K562 (cell line): ENCODE measurements around the gene NUCB2. TPM values are rescaled to one million over a fixed set of nuclear protein-coding genes. Genes with fewer than 3 reads are reported as not detected.

ENCODE experiments used
- ATAC-seq: fragments of 200-7000 bp; cut with Tn5 transposase; 3 replicates; pipeline ENCODE4 v1.9.1; 2020; ENCODE audit warnings: moderate library complexity
- BruUV-seq: library from RNA; stranded (reverse); fragments of 400-500 nt; replicated peaks from 2 replicates; lab custom pipeline; 2021; lab: Mats Ljungman, UMichigan
- CTCF ChIA-PET: fragments of 300-600 bp; formaldehyde crosslinking; extraction: SDS; loops from one replicate; lab custom pipeline; 2021; ENCODE audit warnings: low intra/inter-chr PET ratio; lab: Yijun Ruan, JAX
- POLR2A ChIA-PET: fragments of 300-600, 350-650 bp; sonication (Branson Sonifier 250); formaldehyde crosslinking; extraction: SDS; loops from one replicate; lab custom pipeline; 2021; ENCODE audit warnings: antibody characterized with exemption, inconsistent platforms; lab: Yijun Ruan, JAX
- DNase-seq, 4 experiments: peaks; one replicate each; pipeline versions ENCODE4 v3.0.0 to v3.0.0-alpha.2; 2011 to 2018; ENCODE audit warnings: low spot score in 3 of 4, mixed read lengths in 3 of 4; ENCODE audit errors: extremely low read depth in 1 of 4
- FAIRE-seq: peaks from 2 replicates; lab custom pipeline; 2011; peaks lifted over from hg19 to GRCh38; lab: Jason Lieb, UNC
- H2AFZ ChIP-seq: 2 replicates; pipeline ENCODE4 v1.6.0; 2011; ENCODE audit warnings: low read depth, low read length, control low read depth, inconsistent platforms
- H3K27ac ChIP-seq: fragments of 200-600 bp; 3 replicates; pipeline ENCODE4 v1.8.0; 2011; ENCODE audit warnings: low read depth, mild to moderate bottlenecking, control low read depth, inconsistent platforms, low read length, moderate library complexity, mixed read lengths; ENCODE audit errors: extremely low read depth
- H3K27me3 ChIP-seq, 2 experiments: fragments of 300-600 bp in 1 of 2; 2 replicates in 1 of 2; 3 replicates in 1 of 2; pipeline versions ENCODE4 v1.6.0 to v1.8.0; 2011; ENCODE audit warnings: inconsistent platforms in 2 of 2, low read length in 2 of 2, mild to moderate bottlenecking in 1 of 2, mixed read lengths in 1 of 2, moderate library complexity in 1 of 2; ENCODE audit not compliant: control insufficient read depth in 2 of 2, insufficient read depth in 2 of 2
- H3K36me3 ChIP-seq: fragments of 300-600 bp; 3 replicates; pipeline ENCODE4 v1.8.0; 2011; ENCODE audit warnings: mild to moderate bottlenecking, low read length, inconsistent platforms; ENCODE audit not compliant: control insufficient read depth, insufficient read depth
- H3K4me1 ChIP-seq, 2 experiments: fragments of 200-600 bp in 1 of 2; replicated peaks in 1 of 2; 2 replicates in 1 of 2; 3 replicates in 1 of 2; pipeline versions ENCODE4 v1.5.1 to v1.8.0; 2011; ENCODE audit warnings: inconsistent platforms in 2 of 2, low read length in 2 of 2, mild to moderate bottlenecking in 1 of 2, mixed read lengths in 1 of 2, moderate library complexity in 1 of 2; ENCODE audit not compliant: control insufficient read depth in 2 of 2, insufficient read depth in 2 of 2
- H3K4me2 ChIP-seq: 2 replicates; pipeline ENCODE4 v1.6.1; 2011; ENCODE audit warnings: low read length, control low read depth, inconsistent platforms, mixed read lengths; ENCODE audit not compliant: insufficient read depth
- H3K4me3 ChIP-seq: fragments of 200-600 bp; sonication (generic), shearing (Covaris generic); 2 replicates; pipeline ENCODE4 v1.5.1; 2016; ENCODE audit warnings: control low read depth, inconsistent platforms
- H3K79me2 ChIP-seq: fragments of 200-600 bp; 3 replicates; pipeline ENCODE4 v1.8.0; 2011; ENCODE audit warnings: low read length, inconsistent platforms; ENCODE audit not compliant: control insufficient read depth, insufficient read depth
- H3K9ac ChIP-seq, 2 experiments: 2 replicates each; pipeline versions ENCODE4 v1.6.0 to v1.6.1; 2011; ENCODE audit warnings: low read depth in 2 of 2, low read length in 2 of 2, control low read depth in 1 of 2, inconsistent platforms in 1 of 2, mild to moderate bottlenecking in 1 of 2, mixed read lengths in 1 of 2; ENCODE audit not compliant: insufficient read depth in 1 of 2
- H3K9me1 ChIP-seq: one replicate; pipeline ENCODE4 v1.6.0; 2011; ENCODE audit warnings: inconsistent platforms, mild to moderate bottlenecking, low read length, moderate library complexity; ENCODE audit not compliant: control insufficient read depth, insufficient read depth
- H3K9me3 ChIP-seq: replicated peaks from 2 replicates; pipeline ENCODE4 v1.5.1; 2011; ENCODE audit warnings: low read depth, low read length, inconsistent platforms; ENCODE audit not compliant: control insufficient read depth, insufficient read depth
- H4K20me1 ChIP-seq: replicated peaks from 2 replicates; pipeline ENCODE4 v1.6.1; 2011; ENCODE audit warnings: low read length, inconsistent platforms, mixed read lengths; ENCODE audit not compliant: control insufficient read depth, insufficient read depth
- AFF1 ChIP-seq, 2 experiments: fragments of 450-650 bp; IDR thresholded peaks; 2 replicates each; pipeline ENCODE4 v1.6.1; 2018; ENCODE audit warnings: mild to moderate bottlenecking in 2 of 2, low read depth in 1 of 2; ENCODE audit not compliant: partially characterized antibody in 2 of 2
- ARID1B ChIP-seq: fragments of 450-650 bp; IDR thresholded peaks from 2 replicates; pipeline ENCODE4 v1.6.1; 2016; ENCODE audit warnings: antibody characterized with exemption, mild to moderate bottlenecking, inconsistent platforms
- ATF1 ChIP-seq, 2 experiments: fragments of 450-650 bp in 1 of 2; IDR thresholded peaks; 2 replicates each; pipeline ENCODE4 v1.6.1; 2016; ENCODE audit warnings: missing compliant biosample characterization in 1 of 2, missing genetic modification characterization in 1 of 2
- ATF4 ChIP-seq: fragments of 450-650 bp; formaldehyde crosslinking; IDR thresholded peaks from 2 replicates; pipeline ENCODE4 v1.4.0; 2022; ENCODE audit warnings: mild to moderate bottlenecking, moderate library complexity
- CBX5 ChIP-seq: IDR thresholded peaks from 2 replicates; pipeline ENCODE4 v1.6.1; 2014; ENCODE audit warnings: low read depth, borderline replicate concordance
- KLF13 ChIP-seq: fragments of 450-650 bp; IDR thresholded peaks from 2 replicates; pipeline ENCODE4 v1.6.1; 2016; ENCODE audit warnings: missing genetic modification characterization, low read depth, mild to moderate bottlenecking, missing compliant biosample characterization, moderate library complexity, borderline replicate concordance
- PHB2 ChIP-seq: fragments of 450-650 bp; IDR thresholded peaks from 2 replicates; pipeline ENCODE4 v1.6.1; 2017; ENCODE audit warnings: low read depth
- PRPF4 ChIP-seq: fragments of 200-400 bp; formaldehyde crosslinking; IDR thresholded peaks from one replicate; pipeline ENCODE4 v1.6.1; 2017; ENCODE audit warnings: low read length, low read depth, mild to moderate bottlenecking; ENCODE audit not compliant: insufficient read depth, poor library complexity, severe bottlenecking
- SUPT5H ChIP-seq: fragments of 450-650 bp; IDR thresholded peaks from 2 replicates; pipeline ENCODE4 v1.6.1; 2016
- TAF1 ChIP-seq: IDR thresholded peaks from 2 replicates; pipeline ENCODE4 v1.6.1; 2011; ENCODE audit warnings: mild to moderate bottlenecking, low read length, moderate library complexity; ENCODE audit not compliant: insufficient read depth, control insufficient read depth, severe bottlenecking; ENCODE audit errors: extremely low read depth
- ZBED1 ChIP-seq: IDR thresholded peaks from 2 replicates; pipeline ENCODE4 v1.6.1; 2014
- ZNF165 ChIP-seq: fragments of 250-450 bp; sonication (Bioruptor Pico); IDR thresholded peaks from 2 replicates; pipeline ENCODE4 v1.4.0; 2020; ENCODE audit warnings: borderline replicate concordance
- ZNF174 ChIP-seq: fragments of 250-450 bp; sonication (Bioruptor Pico); IDR thresholded peaks from 2 replicates; pipeline ENCODE4 v1.4.0; 2020; ENCODE audit warnings: mild to moderate bottlenecking
- ZNF696 ChIP-seq: fragments of 250-450 bp; sonication (Bioruptor Pico); conservative IDR thresholded peaks from 2 replicates; pipeline ENCODE4 v1.4.0; 2020; ENCODE audit warnings: mild to moderate bottlenecking, moderate library complexity
- ZZZ3 ChIP-seq: fragments of 450-650 bp; IDR thresholded peaks from 2 replicates; pipeline ENCODE4 v1.6.1; 2016; ENCODE audit warnings: antibody characterized with exemption, mild to moderate bottlenecking, moderate library complexity
- WGBS: fragments of 100-300 bp; shearing (Covaris generic); methylation state at CpG from one replicate; pipeline ENCODE4 v1.1.6; 2016; ENCODE audit warnings: low coverage, mixed read lengths; ENCODE audit not compliant: insufficient coverage; ENCODE audit errors: missing lambda C conversion rate; 5-methylcytosine and 5-hydroxymethylcytosine counted together
- in situ Hi-C: fragments of 300-500 bp; cut with MboI; formaldehyde crosslinking; loops from 4 replicates; pipeline ENCODE4 v1.15.0; 2018; ENCODE audit warnings: inconsistent platforms, mixed read lengths
- intact Hi-C: fragments of 100-400 bp; cut with micrococcal nuclease; formaldehyde crosslinking; loops from 2 replicates; pipeline ENCODE4 v1.14.2; 2022
- polyA plus RNA-seq, 8 experiments: library from polyadenylated mRNA; depleted of rRNA in 4 of 8; stranded (reverse) in 5 of 8; unstranded in 3 of 8; fragments of >200 nt; fragmentation: Nextera tagmentation in 2 of 8; fragmentation: Illumina TruSeq in 1 of 8; extraction: Ambion mirVana in 2 of 8; extraction: Trizol in 1 of 8; gene quantifications; 2 replicates each; pipeline versions ENCODE4 v1.2.1 to v1.2.3, GENCODE V29; 2011 to 2014; ENCODE audit warnings: inconsistent platforms in 1 of 8, missing spikeins in 1 of 8
- total RNA-seq, 7 experiments: library from RNA; depleted of rRNA in 6 of 7; stranded (reverse); fragments of >200 nt in 6 of 7; fragmentation: Illumina TruSeq in 2 of 7; extraction: Trizol in 2 of 7; gene quantifications; 2 replicates each; pipeline versions ENCODE4 v1.2.1 to v1.2.3, GENCODE V29; 2011 to 2021; ENCODE audit warnings: low replicate concordance in 1 of 7

The NUCB2 gene
- total and polyA plus RNA-seq, 9 of the 15 experiments (the other 6 are each of a cell fraction or from before 2014, with no cell fraction given), result 54.0 to 108 (median 84.6) TPM

- WGBS, result 56% methylated on average over 1 of the region's 1 CpG
- Histone ChIP-seq H4K20me1 (no peaks in the 10 kb centered on the region), H3K4me1 (no peaks in the 10 kb centered on the region), H3K79me2 (no peaks in the 10 kb centered on the region), H3K27ac (no peak overlapping the region), H3K4me2 (no peak overlapping the region), H3K9me1 (no peaks in the 10 kb centered on the region), H3K4me3 (no peak overlapping the region), H3K36me3 (peaks cover 36% of the 10 kb centered on the region; the same call in 1 of the 3 replicates), H3K9me3 (no peaks in the 10 kb centered on the region), H2AFZ (no peak overlapping the region), H3K9ac (no peak overlapping the region), H3K27me3 (no peaks in the 10 kb centered on the region)
- intact Hi-C loops, result no loop called here
- POLR2A ChIA-PET, result no interaction called here
- FAIRE-seq, result no peak
- DNase-seq, result no peak
- in situ Hi-C loops, result no loop called here
- ATAC-seq, result no peak
- CTCF ChIA-PET, result no interaction called here
- BruUV-seq, result no TSS peak
- TF ChIP-seq CBX5 (no peak), AFF1 (IDR thresholded peaks at IDR 0.05; ENCODE audit: low read depth in 1 of 2, partially characterized antibody in 2 of 2) (no peak), ATF4 (CRISPR knock-in tag) (no peak), ZNF696 (no peak), ZBED1 (no peak), PRPF4 (no peak), KLF13 (no peak), TAF1 (no peak), ZNF165 (CRISPR knock-in tag) (no peak), SUPT5H (no peak), PHB2 (no peak), ZZZ3 (no peak), ARID1B (no peak), ATF1 (CRISPR knock-in tag; IDR thresholded peaks at IDR 0.05) (no peak), ATF1 (tag; IDR thresholded peaks at IDR 0.05) (no peak), ZNF174 (no peak)
These were observed 37.7 kb downstream of the NUCB2 start for GRCh38 chr11:17314232-17314547.
